Measurements from ENCODE around the gene WWC2. TPM values are rescaled to one million over a fixed set of nuclear protein-coding genes. Genes with fewer than 3 reads are reported as not detected.

Gene WWC2
- total RNA-seq, 1 donor = 4.3 TPM

- Histone ChIP-seq H3K27me3 (ENCODE audit: insufficient read depth, low read length) (no peaks in the 10 kb centered on the region), H3K4me3 (ENCODE audit: low read length) (no peak overlapping the region), H3K9me3 (ENCODE audit: low read depth, low read length) (no peaks in the 10 kb centered on the region), H3K4me1 (ENCODE audit: insufficient read depth, low read length) (no peaks in the 10 kb centered on the region)
Measured at GRCh38 chr4:183253451-183253850, 154.4 kb downstream of the WWC2 start.

- Histone ChIP-seq H3K4me3 (ENCODE audit: low read length) (no peak overlapping the region), H3K9me3 (ENCODE audit: low read depth, low read length) (no peaks in the 10 kb centered on the region), H3K4me1 (ENCODE audit: insufficient read depth, low read length) (no peaks in the 10 kb centered on the region), H3K27me3 (ENCODE audit: insufficient read depth, low read length) (no peaks in the 10 kb centered on the region)
Measured at GRCh38 chr4:183254162-183254561, 155.1 kb downstream of the WWC2 start.

DNA sequence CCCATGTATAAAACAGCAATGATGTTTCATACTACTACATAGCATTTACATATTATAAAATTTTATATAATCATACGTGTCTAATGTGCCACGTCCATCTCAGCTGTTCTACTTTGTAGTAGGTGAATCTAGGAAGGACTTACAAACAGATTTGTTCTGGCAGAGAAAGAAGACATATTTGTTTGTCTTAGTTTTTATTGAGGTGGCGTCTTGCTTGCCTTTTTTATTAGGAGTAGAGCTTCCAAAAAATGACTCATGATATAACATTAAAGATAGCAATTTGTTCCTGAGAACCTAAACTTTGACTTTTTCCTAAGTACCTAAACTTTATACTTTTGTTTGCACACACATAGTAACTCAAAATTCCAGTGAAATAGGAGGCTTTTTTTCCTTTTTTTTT lies 156.4 kb downstream of the WWC2 start:
- H3K9me3 ChIP-seq (ENCODE audit: low read depth, low read length) = no peaks in the 10 kb centered on the region
- H3K4me1 ChIP-seq (ENCODE audit: insufficient read depth, low read length) = no peaks in the 10 kb centered on the region
- no peaks in the 10 kb centered on the region for H3K27me3 ChIP-seq (ENCODE audit: insufficient read depth, low read length)
- no peak overlapping the region for H3K4me3 ChIP-seq (ENCODE audit: low read length)

GRCh38 chr4:183256343-183256742 lies 157.3 kb downstream of the WWC2 start:
- Histone ChIP-seq H3K4me3 (ENCODE audit: low read length) (no peak overlapping the region), H3K4me1 (ENCODE audit: insufficient read depth, low read length) (no peaks in the 10 kb centered on the region), H3K9me3 (ENCODE audit: low read depth, low read length) (no peaks in the 10 kb centered on the region), H3K27me3 (ENCODE audit: insufficient read depth, low read length) (no peaks in the 10 kb centered on the region)

- Histone ChIP-seq H3K9me3 (ENCODE audit: low read depth, low read length) (no peaks in the 10 kb centered on the region), H3K4me1 (ENCODE audit: insufficient read depth, low read length) (no peaks in the 10 kb centered on the region), H3K4me3 (ENCODE audit: low read length) (no peak overlapping the region), H3K27me3 (ENCODE audit: insufficient read depth, low read length) (no peaks in the 10 kb centered on the region)
Measured at GRCh38 chr4:183256756-183257385, 157.8 kb downstream of the WWC2 start.

DNA sequence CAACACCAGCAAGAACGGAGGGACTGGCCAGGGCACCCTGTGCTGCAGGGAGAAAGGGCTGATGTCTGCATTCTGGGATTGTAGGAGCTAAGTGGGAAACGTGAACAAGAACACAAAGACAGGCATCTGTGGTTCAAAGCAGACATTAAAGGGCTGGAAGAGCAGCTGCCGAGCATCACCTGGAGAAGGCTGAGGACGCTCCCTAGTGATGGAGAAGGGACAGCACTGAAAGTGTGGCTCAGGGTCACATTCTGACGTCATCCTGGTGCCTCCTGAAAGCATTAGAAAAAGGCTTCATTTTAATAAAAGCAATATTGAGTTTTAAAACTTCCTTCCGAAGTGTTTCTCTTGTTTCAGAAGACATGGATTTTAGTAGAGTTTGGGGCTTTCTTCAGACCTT lies 158.8 kb downstream of the WWC2 start:
- H3K27me3 ChIP-seq (ENCODE audit: insufficient read depth, low read length) = no peaks in the 10 kb centered on the region
- H3K9me3 ChIP-seq (ENCODE audit: low read depth, low read length) = no peaks in the 10 kb centered on the region
- peaks cover 5% of the 10 kb centered on the region for H3K4me1 ChIP-seq (ENCODE audit: insufficient read depth, low read length)
- H3K4me3 ChIP-seq (ENCODE audit: low read length) = no peak overlapping the region

- Histone ChIP-seq H3K4me3 (ENCODE audit: low read length) (no peak overlapping the region), H3K9me3 (ENCODE audit: low read depth, low read length) (no peaks in the 10 kb centered on the region), H3K4me1 (ENCODE audit: insufficient read depth, low read length) (peaks cover 5% of the 10 kb centered on the region), H3K27me3 (ENCODE audit: insufficient read depth, low read length) (no peaks in the 10 kb centered on the region)
Measured at GRCh38 chr4:183260491-183261151, 161.6 kb downstream of the WWC2 start.

- Histone ChIP-seq H3K4me1 (ENCODE audit: insufficient read depth, low read length) (peaks cover 5% of the 10 kb centered on the region), H3K27me3 (ENCODE audit: insufficient read depth, low read length) (no peaks in the 10 kb centered on the region), H3K4me3 (ENCODE audit: low read length) (no peak overlapping the region), H3K9me3 (ENCODE audit: low read depth, low read length) (no peaks in the 10 kb centered on the region)
Measured at GRCh38 chr4:183261953-183262775, 163.1 kb downstream of the WWC2 start.

DNA sequence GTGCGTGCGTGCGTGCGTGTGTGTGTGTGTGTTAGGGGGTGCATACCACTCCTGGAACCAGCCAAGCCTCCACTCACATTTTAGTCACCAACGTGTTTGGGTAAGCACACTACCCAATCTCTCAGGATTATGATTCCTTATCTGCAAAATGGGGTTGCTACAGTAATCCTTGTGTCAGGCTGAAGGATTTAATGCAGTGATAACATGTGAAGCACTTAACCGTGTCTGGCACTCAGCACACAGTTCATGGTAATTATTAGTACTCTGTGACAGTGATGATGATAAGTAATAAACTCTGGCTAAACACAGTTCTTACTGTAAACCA lies 163.7 kb downstream of the WWC2 start:
- H3K4me1 ChIP-seq (ENCODE audit: insufficient read depth, low read length) = peaks cover 5% of the 10 kb centered on the region
- no peaks in the 10 kb centered on the region for H3K9me3 ChIP-seq (ENCODE audit: low read depth, low read length)
- H3K27me3 ChIP-seq (ENCODE audit: insufficient read depth, low read length) = no peaks in the 10 kb centered on the region
- no peak overlapping the region for H3K4me3 ChIP-seq (ENCODE audit: low read length)

GRCh38 chr4:183263787-183264386 lies 164.8 kb downstream of the WWC2 start:
- Histone ChIP-seq H3K4me1 (ENCODE audit: insufficient read depth, low read length) (peaks cover 5% of the 10 kb centered on the region), H3K9me3 (ENCODE audit: low read depth, low read length) (no peaks in the 10 kb centered on the region), H3K27me3 (ENCODE audit: insufficient read depth, low read length) (no peaks in the 10 kb centered on the region), H3K4me3 (ENCODE audit: low read length) (no peak overlapping the region)

DNA sequence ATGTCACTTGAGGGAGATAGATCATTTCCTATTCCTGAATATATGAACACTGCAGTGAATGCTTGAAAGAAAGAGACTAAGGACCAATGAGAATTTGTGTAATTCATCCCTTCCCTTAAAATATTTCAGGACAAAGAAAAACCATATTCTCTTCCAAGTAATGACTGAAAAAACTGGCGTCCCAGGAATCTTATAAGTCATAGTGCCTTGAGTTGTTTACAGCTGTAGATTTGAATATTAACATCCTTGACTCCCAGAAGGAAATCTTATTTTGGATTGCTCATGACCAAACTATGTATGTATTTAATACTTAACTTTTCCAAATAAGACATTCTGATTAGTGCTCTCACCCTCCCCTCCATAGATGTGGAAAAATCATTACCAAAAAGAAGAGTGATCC lies 165.6 kb downstream of the WWC2 start:
- Histone ChIP-seq H3K4me1 (ENCODE audit: insufficient read depth, low read length) (peaks cover 5% of the 10 kb centered on the region), H3K9me3 (ENCODE audit: low read depth, low read length) (no peaks in the 10 kb centered on the region), H3K27me3 (ENCODE audit: insufficient read depth, low read length) (no peaks in the 10 kb centered on the region), H3K4me3 (ENCODE audit: low read length) (no peak overlapping the region)

- Histone ChIP-seq H3K4me3 (ENCODE audit: low read length) (no peak overlapping the region), H3K27me3 (ENCODE audit: insufficient read depth, low read length) (no peaks in the 10 kb centered on the region), H3K9me3 (ENCODE audit: low read depth, low read length) (no peaks in the 10 kb centered on the region), H3K4me1 (ENCODE audit: insufficient read depth, low read length) (peaks cover 5% of the 10 kb centered on the region)
Measured at GRCh38 chr4:183266371-183266770, 167.3 kb downstream of the WWC2 start.

GRCh38 chr4:183268556-183268955 lies 169.5 kb downstream of the WWC2 start:
- H3K9me3 ChIP-seq (ENCODE audit: low read depth, low read length) = no peaks in the 10 kb centered on the region
- no peaks in the 10 kb centered on the region for H3K27me3 ChIP-seq (ENCODE audit: insufficient read depth, low read length)
- H3K4me1 ChIP-seq (ENCODE audit: insufficient read depth, low read length) = no peaks in the 10 kb centered on the region
- H3K4me3 ChIP-seq (ENCODE audit: low read length) = no peak overlapping the region

DNA sequence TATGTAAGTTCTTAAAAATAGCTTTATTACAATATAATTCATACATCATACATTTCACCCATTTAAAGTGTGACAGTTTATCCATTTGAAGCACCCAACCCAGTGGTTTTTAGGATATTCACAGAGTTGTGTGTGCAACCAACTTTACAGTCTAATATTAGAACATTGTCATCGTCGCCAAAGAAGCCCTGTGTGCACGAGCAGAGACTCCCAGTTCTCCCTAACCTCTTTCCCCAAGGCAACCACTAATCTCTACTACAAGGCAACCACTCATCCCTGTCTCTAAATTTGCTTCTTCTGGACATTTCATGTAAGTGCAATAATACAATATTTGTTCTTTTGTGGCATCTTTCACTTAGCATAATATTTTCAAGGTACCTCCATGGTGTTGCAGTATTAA lies 173.3 kb downstream of the WWC2 start:
- Histone ChIP-seq H3K4me3 (ENCODE audit: low read length) (no peak overlapping the region), H3K27me3 (ENCODE audit: insufficient read depth, low read length) (no peaks in the 10 kb centered on the region), H3K4me1 (ENCODE audit: insufficient read depth, low read length) (no peaks in the 10 kb centered on the region), H3K9me3 (ENCODE audit: low read depth, low read length) (peaks cover 17% of the 10 kb centered on the region)

GRCh38 chr4:183276106-183276505 lies 177.0 kb downstream of the WWC2 start:
- peaks cover 17% of the 10 kb centered on the region for H3K9me3 ChIP-seq (ENCODE audit: low read depth, low read length)
- H3K27me3 ChIP-seq (ENCODE audit: insufficient read depth, low read length) = no peaks in the 10 kb centered on the region
- no peak overlapping the region for H3K4me3 ChIP-seq (ENCODE audit: low read length)
- H3K4me1 ChIP-seq (ENCODE audit: insufficient read depth, low read length) = no peaks in the 10 kb centered on the region
